Measurements from ENCODE around the gene MVB12B.

Gene MVB12B

GRCh38 chr9:126440940-126441339 is 114.3 kb downstream of the MVB12B start:
- no peak for TF ChIP-seq GATA1 (IDR thresholded peaks at IDR 0.05; ENCODE audit: low read depth, low read length)
- no peak for TF ChIP-seq POLR2A (IDR thresholded peaks at IDR 0.05; ENCODE audit: low read length)
- no peak for DNase-seq

- DNase-seq: no peak
These were observed 116.0 kb downstream of the MVB12B start for GRCh38 chr9:126442636-126443035.

GRCh38 chr9:126443144-126443543 is 116.5 kb downstream of the MVB12B start:
- DNase-seq: no peak

More at GRCh38 chr9:126442636-126443035, 116.0 kb downstream of the MVB12B start:
- TF ChIP-seq GATA1 (IDR thresholded peaks at IDR 0.05; ENCODE audit: low read depth, low read length) (no peak), POLR2A (IDR thresholded peaks at IDR 0.05; ENCODE audit: low read length) (no peak)

GRCh38 chr9:126448136-126448535 is 121.5 kb downstream of the MVB12B start:
- TF ChIP-seq GATA1 (IDR thresholded peaks at IDR 0.05; ENCODE audit: low read depth, low read length) (no peak), POLR2A (IDR thresholded peaks at IDR 0.05; ENCODE audit: low read length) (no peak)
- no peak for DNase-seq

More at GRCh38 chr9:126443144-126443543, 116.5 kb downstream of the MVB12B start:
- TF ChIP-seq GATA1 (IDR thresholded peaks at IDR 0.05; ENCODE audit: low read depth, low read length): no peak
- no peak for TF ChIP-seq POLR2A (IDR thresholded peaks at IDR 0.05; ENCODE audit: low read length)

GRCh38 chr9:126448865-126449577 is 122.4 kb downstream of the MVB12B start:
- no peak for DNase-seq
- no peak for TF ChIP-seq POLR2A (IDR thresholded peaks at IDR 0.05; ENCODE audit: low read length)
- TF ChIP-seq GATA1 (IDR thresholded peaks at IDR 0.05; ENCODE audit: low read depth, low read length): no peak

- no peak for DNase-seq
- TF ChIP-seq POLR2A (IDR thresholded peaks at IDR 0.05; ENCODE audit: low read length) (no peak), GATA1 (IDR thresholded peaks at IDR 0.05; ENCODE audit: low read depth, low read length) (no peak)
These were observed 123.4 kb downstream of the MVB12B start for GRCh38 chr9:126449725-126450667.

- DNase-seq: no peak
- TF ChIP-seq GATA1 (IDR thresholded peaks at IDR 0.05; ENCODE audit: low read depth, low read length): no peak
- no peak for TF ChIP-seq POLR2A (IDR thresholded peaks at IDR 0.05; ENCODE audit: low read length)
These were observed 124.1 kb downstream of the MVB12B start for GRCh38 chr9:126450668-126451205.

- no peak for DNase-seq
- TF ChIP-seq POLR2A (IDR thresholded peaks at IDR 0.05; ENCODE audit: low read length): no peak
- no peak for TF ChIP-seq GATA1 (IDR thresholded peaks at IDR 0.05; ENCODE audit: low read depth, low read length)
These were observed 124.8 kb downstream of the MVB12B start for GRCh38 chr9:126451316-126451885.

- DNase-seq: no peak
- no peak for TF ChIP-seq POLR2A (IDR thresholded peaks at IDR 0.05; ENCODE audit: low read length)
These were observed 125.5 kb downstream of the MVB12B start for GRCh38 chr9:126452106-126452505.

- TF ChIP-seq GATA1 (IDR thresholded peaks at IDR 0.05; ENCODE audit: low read depth, low read length) (no peak), POLR2A (IDR thresholded peaks at IDR 0.05; ENCODE audit: low read length) (no peak)
- no peak for DNase-seq
These were observed 126.7 kb downstream of the MVB12B start for GRCh38 chr9:126453156-126453963.

- no peak for TF ChIP-seq POLR2A (IDR thresholded peaks at IDR 0.05; ENCODE audit: low read length)
- TF ChIP-seq GATA1 (IDR thresholded peaks at IDR 0.05; ENCODE audit: low read depth, low read length): no peak
- no peak for DNase-seq
These were observed 127.6 kb downstream of the MVB12B start for GRCh38 chr9:126454215-126454614.

GRCh38 chr9:126454795-126455194 is 128.2 kb downstream of the MVB12B start:
- TF ChIP-seq POLR2A (IDR thresholded peaks at IDR 0.05; ENCODE audit: low read length) (no peak), GATA1 (IDR thresholded peaks at IDR 0.05; ENCODE audit: low read depth, low read length) (no peak)
- DNase-seq: no peak

Measured in erythroblast (primary cell).